Subcutaneous adipose tissue (tissue), 4 donors: ENCODE data around the gene THBS2. TPM values are rescaled to one million over a fixed set of nuclear protein-coding genes. Genes with fewer than 3 reads are reported as not detected.

ENCODE experiments used
- total RNA-seq, 4 donors: library from RNA; depleted of rRNA; stranded (reverse); fragments of >200 nt; gene quantifications; one replicate each; pipeline ENCODE4 v1.1.0, GENCODE V29; 2016
- TF ChIP-seq, protein P1 (sequence below): fragments of 450-650 bp; IDR thresholded peaks from one replicate; pipeline ENCODE4 v1.5.1; 2016; ENCODE audit warnings: low read depth, mild to moderate bottlenecking, control low read depth, antibody characterized with exemption, moderate library complexity

Gene THBS2
- total RNA-seq, 4 donors from 2014 or later, result 43.5 to 97.0 (median 89.0) TPM

- TF ChIP-seq, protein P1, sequence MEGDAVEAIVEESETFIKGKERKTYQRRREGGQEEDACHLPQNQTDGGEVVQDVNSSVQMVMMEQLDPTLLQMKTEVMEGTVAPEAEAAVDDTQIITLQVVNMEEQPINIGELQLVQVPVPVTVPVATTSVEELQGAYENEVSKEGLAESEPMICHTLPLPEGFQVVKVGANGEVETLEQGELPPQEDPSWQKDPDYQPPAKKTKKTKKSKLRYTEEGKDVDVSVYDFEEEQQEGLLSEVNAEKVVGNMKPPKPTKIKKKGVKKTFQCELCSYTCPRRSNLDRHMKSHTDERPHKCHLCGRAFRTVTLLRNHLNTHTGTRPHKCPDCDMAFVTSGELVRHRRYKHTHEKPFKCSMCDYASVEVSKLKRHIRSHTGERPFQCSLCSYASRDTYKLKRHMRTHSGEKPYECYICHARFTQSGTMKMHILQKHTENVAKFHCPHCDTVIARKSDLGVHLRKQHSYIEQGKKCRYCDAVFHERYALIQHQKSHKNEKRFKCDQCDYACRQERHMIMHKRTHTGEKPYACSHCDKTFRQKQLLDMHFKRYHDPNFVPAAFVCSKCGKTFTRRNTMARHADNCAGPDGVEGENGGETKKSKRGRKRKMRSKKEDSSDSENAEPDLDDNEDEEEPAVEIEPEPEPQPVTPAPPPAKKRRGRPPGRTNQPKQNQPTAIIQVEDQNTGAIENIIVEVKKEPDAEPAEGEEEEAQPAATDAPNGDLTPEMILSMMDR, result no peak
Observed at GRCh38 chr6:169240125-169240524, 13.5 kb downstream of the THBS2 start.

GRCh38 chr6:169239181-169239580 is 14.5 kb downstream of the THBS2 start:
- TF ChIP-seq, protein P1, result no peak

GRCh38 chr6:169238766-169239165 is 14.9 kb downstream of the THBS2 start:
- TF ChIP-seq, protein P1, result no peak

- TF ChIP-seq, protein P1, result no peak
Observed at GRCh38 chr6:169237496-169238134, 16.0 kb downstream of the THBS2 start.

DNA sequence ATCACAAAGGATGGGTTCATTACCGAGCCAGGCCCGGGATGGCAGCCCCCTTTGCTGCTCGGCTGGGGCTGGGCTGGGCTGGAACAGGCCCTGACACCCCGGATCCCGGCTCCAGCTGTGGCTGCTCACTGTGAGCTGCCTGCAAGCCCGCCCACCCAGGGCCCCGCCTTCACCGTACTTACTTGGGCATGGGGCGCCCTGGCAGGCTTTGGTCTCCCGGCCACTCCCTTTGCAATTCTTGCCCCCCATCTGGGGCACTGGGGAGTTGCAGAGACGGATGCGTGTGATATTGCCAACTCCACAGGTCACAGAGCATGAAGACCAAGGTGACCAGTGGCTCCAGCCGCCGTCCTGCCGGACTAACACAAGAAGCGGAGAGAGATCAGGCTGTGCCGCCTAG is 16.7 kb downstream of the THBS2 start:
- TF ChIP-seq, protein P1, result no peak

- TF ChIP-seq, protein P1, result no peak
Observed at GRCh38 chr6:169236545-169236944, 17.1 kb downstream of the THBS2 start.

DNA sequence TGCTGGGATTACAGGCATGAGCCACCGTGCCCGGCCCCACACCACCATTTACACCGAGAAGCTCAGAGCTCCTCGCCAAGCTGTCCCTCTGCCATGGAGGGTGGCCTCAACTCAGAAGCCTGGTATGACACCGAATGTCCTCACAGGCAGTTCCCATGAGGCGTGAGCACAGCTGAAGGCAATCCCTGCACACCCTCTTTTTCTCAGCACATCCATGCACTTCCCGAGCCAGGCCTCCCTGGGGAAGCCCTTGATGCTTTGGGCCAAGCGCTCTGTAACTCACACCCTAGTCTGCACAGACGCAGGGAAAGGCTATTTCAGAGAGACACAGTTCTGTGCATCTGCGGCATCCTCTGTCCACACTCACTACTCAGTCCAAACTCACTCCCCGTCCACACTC is 18.4 kb downstream of the THBS2 start:
- TF ChIP-seq, protein P1, result no peak
